Subcutaneous abdominal adipose tissue (tissue), 5 donors: Measurements from ENCODE around the gene SIRT3.
"Not testable (repeated sequence)": the region's sequence is repeated elsewhere in the genome, so short reads cannot be mapped to it uniquely, and the experiment has no call there.

Experiments used
- H3K27ac ChIP-seq: one replicate; pipeline ENCODE4 v1.7.0; 2013; ENCODE audit warnings: low read depth, mild to moderate bottlenecking, inconsistent platforms, low read length, moderate library complexity
- H3K27me3 ChIP-seq, 5 donors: one replicate each; pipeline ENCODE4 v1.7.0; 2013; ENCODE audit warnings: low read length in 5 of 5, inconsistent platforms in 1 of 5; ENCODE audit not compliant: control insufficient read depth in 5 of 5, insufficient read depth in 4 of 5
- H3K36me3 ChIP-seq, 5 donors: one replicate each; pipeline ENCODE4 v1.7.0; 2013; ENCODE audit warnings: low read length in 5 of 5; ENCODE audit not compliant: control insufficient read depth in 5 of 5, insufficient read depth in 5 of 5
- H3K4me1 ChIP-seq, 5 donors: one replicate each; pipeline ENCODE4 v1.7.0; 2013; ENCODE audit warnings: low read length in 5 of 5, mild to moderate bottlenecking in 3 of 5, moderate library complexity in 1 of 5; ENCODE audit not compliant: control insufficient read depth in 5 of 5, insufficient read depth in 5 of 5
- H3K4me3 ChIP-seq, 5 donors: one replicate each; pipeline ENCODE4 v1.7.0; 2013; ENCODE audit warnings: low read length in 5 of 5, low read depth in 1 of 5
- H3K9ac ChIP-seq, 5 donors: one replicate each; pipeline ENCODE4 v1.7.0; 2013; ENCODE audit warnings: low read length in 5 of 5, mild to moderate bottlenecking in 4 of 5, moderate library complexity in 3 of 5
- H3K9me3 ChIP-seq, 5 donors: one replicate each; pipeline ENCODE4 v1.7.0; 2013; ENCODE audit warnings: low read length in 5 of 5; ENCODE audit not compliant: control insufficient read depth in 5 of 5
- donor health status: healthy.
- donor health status: healthy.
- donor health status: healthy.
- donor health status: healthy.
- donor health status: healthy.

Gene SIRT3

DNA sequence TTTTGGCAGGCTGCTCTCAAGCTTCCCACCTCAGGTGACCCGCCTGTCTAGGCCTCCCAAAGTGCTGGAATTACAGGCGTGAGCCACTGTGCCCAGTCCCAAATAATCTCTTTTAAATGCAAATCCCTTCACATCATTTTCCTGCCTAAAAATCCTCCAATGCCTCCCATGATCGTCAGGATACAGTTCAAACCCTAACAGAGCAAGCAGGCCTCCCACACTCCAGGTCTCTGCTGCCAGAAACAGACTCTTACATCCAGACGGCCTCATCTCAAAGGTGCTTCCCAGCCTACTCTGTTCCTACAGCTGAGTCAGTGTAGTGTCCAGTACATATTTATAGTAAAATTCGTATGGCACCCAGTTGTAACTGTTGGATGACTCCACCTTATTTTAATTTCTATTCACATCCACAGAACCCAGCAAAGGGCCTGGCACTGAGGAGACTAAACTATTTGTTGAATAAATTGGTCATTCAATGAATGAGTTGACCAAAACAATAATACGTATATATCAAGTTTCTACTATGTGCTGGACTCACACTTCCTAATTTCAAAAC lies 8.2 kb downstream of the SIRT3 start:
- Histone ChIP-seq H3K4me3 (no peak overlapping the region), H3K27ac (no peak overlapping the region), H3K36me3 (peaks cover 0 to 23% (median 12%) of the 10 kb centered on the region in 5 donors), H3K4me1 (no peaks in the 10 kb centered on the region), H3K27me3 (no peaks in the 10 kb centered on the region), H3K9me3 (no peaks in the 10 kb centered on the region), H3K9ac (no peak overlapping the region)

DNA sequence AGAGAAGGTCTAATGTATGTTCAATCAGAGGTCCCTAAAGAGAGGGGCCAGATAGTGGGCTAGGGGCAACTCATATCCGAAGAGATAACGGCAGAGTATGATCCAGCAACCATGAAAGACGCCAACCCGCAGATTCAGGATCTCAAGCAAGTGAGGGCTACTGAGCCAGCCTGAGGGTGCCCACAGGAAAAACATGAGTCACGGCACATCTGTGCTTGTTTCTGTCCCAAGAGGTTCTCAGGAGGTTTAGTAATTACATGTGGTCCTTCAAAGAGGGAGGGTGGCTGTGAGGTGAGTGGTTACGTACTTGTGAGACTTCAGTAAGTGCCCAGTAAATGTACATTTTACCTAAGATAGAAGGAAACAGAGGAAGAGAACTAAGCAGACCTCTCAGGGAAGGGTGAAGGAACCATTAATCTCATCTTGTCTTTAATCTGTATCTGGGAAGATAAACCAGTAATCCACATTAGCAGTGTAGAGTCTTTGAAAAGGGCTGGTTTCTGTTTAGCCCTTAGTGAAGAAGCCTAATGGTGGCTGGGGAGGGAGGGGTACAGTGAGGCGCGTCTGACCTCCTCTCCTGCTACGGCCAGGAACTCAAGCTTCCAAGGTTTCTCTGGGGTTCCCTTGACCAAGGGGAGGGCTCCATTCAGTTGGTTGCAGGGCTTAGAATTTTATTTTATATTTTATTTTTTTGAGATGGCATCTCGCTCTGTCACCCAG lies 10.2 kb downstream of the SIRT3 start:
- no peaks in the 10 kb centered on the region for H3K4me1 ChIP-seq
- H3K27ac ChIP-seq = no peak overlapping the region
- no peak overlapping the region for H3K9ac ChIP-seq
- no peak overlapping the region for H3K4me3 ChIP-seq
- peaks cover 0 to 31% (median 21%) of the 10 kb centered on the region in 5 donors for H3K36me3 ChIP-seq
- H3K27me3 ChIP-seq = no peaks in the 10 kb centered on the region
- H3K9me3 ChIP-seq = no peaks in the 10 kb centered on the region

DNA sequence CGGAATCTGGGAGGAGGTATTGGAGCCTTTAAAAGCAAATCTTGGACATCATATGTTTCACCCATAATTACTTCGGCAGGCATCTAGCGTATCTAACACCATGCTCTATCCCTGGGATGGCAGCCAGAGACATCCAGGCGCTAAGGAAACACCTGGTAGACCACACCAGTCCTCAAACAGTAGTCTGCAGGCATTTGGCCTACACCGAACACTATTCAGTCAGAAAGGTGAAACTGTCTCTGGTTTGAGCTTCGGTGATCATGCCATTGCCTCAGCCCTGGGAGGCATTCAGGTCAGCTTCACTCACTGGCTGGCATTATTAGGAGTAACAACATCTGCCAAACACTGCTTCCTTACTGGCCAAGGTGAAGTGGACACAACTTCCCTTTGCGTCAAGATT lies 11.7 kb downstream of the SIRT3 start:
- Histone ChIP-seq H3K4me3 (no peak overlapping the region), H3K27me3 (no peaks in the 10 kb centered on the region), H3K9me3 (no peaks in the 10 kb centered on the region), H3K9ac (no peak overlapping the region), H3K4me1 (no peaks in the 10 kb centered on the region), H3K27ac (no peak overlapping the region), H3K36me3 (peaks cover 0 to 23% (median 19%) of the 10 kb centered on the region in 5 donors)

GRCh38 chr11:223884-224283 lies 12.3 kb downstream of the SIRT3 start:
- Histone ChIP-seq H3K4me3 (no peak overlapping the region), H3K27me3 (no peaks in the 10 kb centered on the region), H3K9me3 (no peaks in the 10 kb centered on the region), H3K27ac (no peak overlapping the region), H3K9ac (no peak overlapping the region), H3K4me1 (no peaks in the 10 kb centered on the region), H3K36me3 (peaks cover 0 to 23% (median 20%) of the 10 kb centered on the region in 5 donors)

DNA sequence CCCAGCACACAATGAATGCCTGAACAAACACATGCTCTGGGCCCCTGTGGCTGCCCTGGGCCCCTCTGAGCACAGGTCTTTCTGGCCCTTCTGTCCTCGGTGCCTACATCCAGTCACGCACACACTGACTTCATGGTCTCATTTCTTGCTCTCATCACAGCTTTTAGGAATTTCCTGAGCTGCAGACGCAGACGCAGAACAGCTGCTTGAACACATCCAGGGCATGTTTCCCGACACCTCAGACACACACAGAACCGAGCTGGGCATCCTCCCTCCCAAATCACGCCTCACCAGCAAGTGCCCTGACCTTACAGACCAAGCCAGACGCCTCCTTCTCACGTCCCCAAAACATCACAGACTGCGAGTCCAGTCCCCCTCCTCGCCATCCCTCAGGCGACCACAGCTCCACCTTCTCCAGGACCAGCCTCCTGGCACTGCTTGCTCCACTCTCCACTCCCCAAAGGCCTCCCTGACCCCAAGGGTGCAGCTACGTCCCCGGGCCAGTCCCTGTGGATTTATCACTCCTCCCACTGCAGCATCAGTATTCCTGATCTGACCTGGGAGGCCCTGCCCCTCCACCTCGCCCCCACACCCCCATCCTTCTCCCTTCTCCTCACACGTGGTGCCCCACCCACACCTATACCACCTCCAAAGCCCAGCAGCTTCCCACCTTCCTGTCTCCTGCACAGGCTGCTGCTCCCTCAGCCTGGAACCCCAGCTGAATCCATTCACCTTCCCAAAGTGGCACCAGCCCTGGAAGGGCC lies 12.9 kb downstream of the SIRT3 start:
- Histone ChIP-seq H3K4me3 (no peak overlapping the region), H3K27ac (no peak overlapping the region), H3K9me3 (no peaks in the 10 kb centered on the region), H3K27me3 (no peaks in the 10 kb centered on the region), H3K9ac (no peak overlapping the region), H3K4me1 (no peaks in the 10 kb centered on the region), H3K36me3 (peaks cover 0 to 29% (median 25%) of the 10 kb centered on the region in 5 donors)

DNA sequence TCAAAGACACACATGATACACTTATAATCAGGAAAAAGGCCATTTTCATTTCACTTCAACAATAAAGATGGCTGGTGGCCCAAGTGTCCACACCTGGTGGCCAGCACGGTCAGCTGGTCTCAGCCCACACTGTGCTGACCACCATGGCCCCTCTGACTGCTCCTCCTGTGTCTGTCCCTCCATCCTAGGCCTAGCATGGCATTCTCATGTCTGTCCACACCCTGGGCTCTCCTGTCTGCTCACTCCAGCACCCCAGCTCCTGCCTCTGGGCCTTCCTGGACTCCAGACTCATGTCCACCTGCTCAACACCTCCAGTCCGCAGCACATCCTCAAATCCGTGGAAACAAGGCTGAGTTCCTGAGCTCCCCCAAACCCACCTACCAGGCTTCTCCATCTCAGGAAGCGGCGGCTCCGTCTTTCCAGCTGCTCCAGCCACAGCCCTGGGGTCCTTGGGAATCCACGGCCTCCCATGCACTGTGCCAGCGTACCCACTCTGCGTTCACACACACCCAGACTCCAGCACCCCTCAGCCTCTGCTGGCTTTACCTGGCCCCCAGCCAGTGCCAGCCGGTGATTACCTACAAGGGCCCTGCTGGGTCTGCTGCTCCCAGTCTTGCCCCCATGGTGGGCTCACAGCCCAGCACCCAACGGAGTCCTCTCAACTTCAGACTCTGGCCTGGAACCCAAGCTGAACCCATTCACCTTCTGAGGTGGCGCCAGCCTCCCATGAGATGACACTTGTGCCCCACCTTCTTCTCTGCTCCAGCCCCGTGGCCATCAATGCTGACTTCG lies 13.9 kb downstream of the SIRT3 start:
- peaks cover 0 to 32% (median 25%) of the 10 kb centered on the region in 5 donors for H3K36me3 ChIP-seq
- H3K27me3 ChIP-seq = no peaks in the 10 kb centered on the region
- H3K9ac ChIP-seq = no peak overlapping the region
- no peaks in the 10 kb centered on the region for H3K4me1 ChIP-seq
- H3K9me3 ChIP-seq = no peaks in the 10 kb centered on the region
- no peak overlapping the region for H3K27ac ChIP-seq
- no peak overlapping the region for H3K4me3 ChIP-seq

GRCh38 chr11:221539-221938 lies 14.6 kb downstream of the SIRT3 start:
- no peak overlapping the region for H3K9ac ChIP-seq
- no peak overlapping the region for H3K4me3 ChIP-seq
- H3K27me3 ChIP-seq = no peaks in the 10 kb centered on the region
- no peak overlapping the region for H3K27ac ChIP-seq
- H3K9me3 ChIP-seq = no peaks in the 10 kb centered on the region
- H3K4me1 ChIP-seq = no peaks in the 10 kb centered on the region
- peaks cover 0 to 32% (median 26%) of the 10 kb centered on the region in 5 donors for H3K36me3 ChIP-seq

DNA sequence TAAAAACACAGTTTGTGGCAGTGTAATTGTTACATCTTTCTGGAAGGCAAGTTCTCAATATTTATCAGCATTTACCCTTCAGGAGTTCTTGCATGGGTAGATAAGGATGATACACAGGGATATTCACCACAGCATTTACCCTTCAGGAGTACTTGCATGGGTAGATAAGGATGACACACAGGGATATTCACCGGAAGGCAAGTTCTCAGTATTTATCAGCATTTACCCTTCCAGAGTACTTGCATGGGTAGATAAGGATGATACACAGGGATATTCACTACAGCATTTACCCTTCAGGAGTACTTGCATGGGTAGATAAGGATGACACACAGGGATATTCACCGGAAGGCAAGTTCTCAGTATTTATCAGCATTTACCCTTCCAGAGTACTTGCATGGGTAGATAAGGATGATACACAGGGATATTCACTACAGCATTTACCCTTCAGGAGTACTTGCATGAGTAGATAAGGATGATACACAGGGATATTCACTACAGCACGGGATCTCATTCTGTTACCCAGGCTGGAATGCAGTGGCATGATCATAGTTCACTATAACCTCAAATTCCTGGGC lies 15.4 kb downstream of the SIRT3 start:
- H3K9ac ChIP-seq, H3K9me3 ChIP-seq, H3K4me3 ChIP-seq, H3K27me3 ChIP-seq, H3K4me1 ChIP-seq, H3K27ac ChIP-seq: not testable (repeated sequence)
- H3K36me3 ChIP-seq = peaks cover 0 to 39% (median 31%) of the 10 kb centered on the region in 5 donors

DNA sequence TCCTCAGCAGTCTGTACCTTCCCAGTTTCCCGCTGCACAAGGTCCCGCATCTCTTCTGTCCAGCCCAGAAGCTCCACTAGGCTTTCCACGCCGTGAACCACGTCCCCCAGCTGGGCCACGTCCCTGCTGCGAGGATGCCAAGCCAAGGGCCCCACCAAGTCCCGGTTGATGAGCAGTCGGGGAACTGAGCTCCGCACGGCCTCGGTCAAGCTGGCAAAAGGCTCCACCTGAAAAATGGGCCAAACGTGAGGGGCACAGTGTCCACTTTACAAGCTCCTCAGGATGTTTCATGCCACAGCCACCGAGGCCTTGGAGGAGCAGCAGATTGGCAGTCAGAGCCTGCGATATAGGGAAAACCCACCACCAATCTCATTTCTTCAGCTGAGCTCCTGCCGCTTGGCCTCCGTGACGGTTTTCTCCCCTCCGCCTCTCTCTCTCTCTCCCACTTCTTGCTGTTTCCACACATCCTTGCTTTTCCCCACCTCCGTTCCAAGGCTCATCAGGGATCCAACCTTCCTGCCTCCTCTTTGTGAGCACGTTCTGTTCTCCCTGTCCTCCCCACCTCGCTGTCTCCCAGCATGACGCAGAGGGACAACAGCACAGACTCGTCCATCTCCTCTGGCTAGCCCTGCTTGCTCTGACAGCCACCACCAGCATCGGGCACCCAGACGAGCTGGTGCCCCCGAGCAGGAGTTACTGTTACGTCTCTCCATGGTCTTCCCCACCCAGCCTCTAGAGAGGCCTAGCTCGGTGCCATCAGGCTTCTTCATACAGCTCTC lies 17.1 kb downstream of the SIRT3 start:
- H3K9me3 ChIP-seq = no peaks in the 10 kb centered on the region
- H3K27ac ChIP-seq = no peak overlapping the region
- H3K4me1 ChIP-seq = no peaks in the 10 kb centered on the region
- H3K36me3 ChIP-seq = peaks cover 0 to 55% (median 43%) of the 10 kb centered on the region in 5 donors
- H3K9ac ChIP-seq = no peak overlapping the region
- H3K4me3 ChIP-seq = no peak overlapping the region
- H3K27me3 ChIP-seq = no peaks in the 10 kb centered on the region
